IMR-90 (cell line): Measurements from ENCODE around the gene SCN4A.
A peak's percentile ranks its signal among the peaks of the same experiment; 100 is the strongest.
"Not testable (repeated sequence)": the region's sequence is repeated elsewhere in the genome, so short reads cannot be mapped to it uniquely, and the experiment has no call there.

Source experiments
- CEBPB ChIP-seq: IDR thresholded peaks from 2 replicates; pipeline ENCODE4 v1.6.1; 2012; ENCODE audit warnings: low read depth, low read length, improper control_type of control experiment
- CTCF ChIP-seq: conservative IDR thresholded peaks from 2 replicates; pipeline ENCODE4 v1.5.1; 2012; ENCODE audit warnings: mild to moderate bottlenecking, low read depth, low read length, improper control_type of control experiment
- FOS ChIP-seq: fragments of 150-350 bp; IDR thresholded peaks from 2 replicates; pipeline ENCODE4 v1.6.1; 2016; ENCODE audit warnings: low read depth, low read length
- MAFK ChIP-seq: IDR thresholded peaks from 2 replicates; pipeline ENCODE4 v1.6.1; 2012; ENCODE audit warnings: low read depth, low read length, improper control_type of control experiment
- MAZ ChIP-seq: IDR thresholded peaks from 2 replicates; pipeline ENCODE4 v1.6.1; 2012; ENCODE audit warnings: low read depth, mild to moderate bottlenecking, low read length, improper control_type of control experiment, moderate library complexity, borderline replicate concordance
- NFE2L2 ChIP-seq: fragments of 150-350 bp; IDR thresholded peaks from 2 replicates; pipeline ENCODE4 v1.6.1; 2016; ENCODE audit warnings: low read depth, mild to moderate bottlenecking, low read length
- POLR2A ChIP-seq: IDR thresholded peaks from 2 replicates; pipeline ENCODE4 v1.6.1; 2012; ENCODE audit warnings: mild to moderate bottlenecking, low read depth, low read length
- RAD21 ChIP-seq: IDR thresholded peaks from 2 replicates; pipeline ENCODE4 v1.6.1; 2012; ENCODE audit warnings: low read length, improper control_type of control experiment
- RCOR1 ChIP-seq: IDR thresholded peaks from 2 replicates; pipeline ENCODE4 v1.6.1; 2012; ENCODE audit warnings: mild to moderate bottlenecking, low read length, improper control_type of control experiment; ENCODE audit not compliant: insufficient replicate concordance
- RFX5 ChIP-seq: IDR thresholded peaks from 2 replicates; pipeline ENCODE4 v1.8.0; 2012; ENCODE audit warnings: low read depth, mild to moderate bottlenecking, low read length, moderate library complexity

- not testable (repeated sequence) for TF ChIP-seq POLR2A, CEBPB, NFE2L2, FOS, MAFK, RCOR1, RFX5, RAD21, MAZ
- peak; percentile 25; the same call in 1 of the 2 replicates for TF ChIP-seq CTCF
Measured at GRCh38 chr17:63907161-63907778, 65.4 kb downstream of the SCN4A start.
